GM21367 (cell line): ENCODE results near the gene INAFM1.
"Not testable (repeated sequence)": the region's sequence is repeated elsewhere in the genome, so short reads cannot be mapped to it uniquely, and the experiment has no call there.

Experiments used
- ATAC-seq: cut with Tn5 transposase; IDR thresholded peaks from one replicate; pipeline ENCODE4 v1.9.1; 2021; ENCODE audit not compliant: unreplicated experiment

The INAFM1 gene

GRCh38 chr19:47240996-47241918 is 33.4 kb upstream of the INAFM1 start:
- no peak for ATAC-seq

- ATAC-seq = no peak
Observed at GRCh38 chr19:47241919-47242577, 32.6 kb upstream of the INAFM1 start.

GRCh38 chr19:47243364-47243775 is 31.3 kb upstream of the INAFM1 start:
- no peak for ATAC-seq

GRCh38 chr19:47243776-47244547 is 30.7 kb upstream of the INAFM1 start:
- ATAC-seq = peak; percentile 56

GRCh38 chr19:47247308-47247990 is 27.2 kb upstream of the INAFM1 start:
- no peak for ATAC-seq

- ATAC-seq = not testable (repeated sequence)
Observed at GRCh38 chr19:47253016-47253415, 21.7 kb upstream of the INAFM1 start.

- no peak for ATAC-seq
Observed at GRCh38 chr19:47253467-47253881, 21.2 kb upstream of the INAFM1 start.

GRCh38 chr19:47253970-47254369 is 20.7 kb upstream of the INAFM1 start:
- ATAC-seq = no peak

GRCh38 chr19:47255879-47256692 is 18.6 kb upstream of the INAFM1 start, which contains the start of gene CCDC9:
CCDC9 (plus strand) TSS chr19:47256525; CDS start chr19:47258401, 1,876 bp downstream.
- peak; percentile 40 for ATAC-seq

GRCh38 chr19:47256693-47257410 is 17.8 kb upstream of the INAFM1 start:
- peak; percentile 58 for ATAC-seq

GRCh38 chr19:47257411-47258169 is 17.1 kb upstream of the INAFM1 start:
- no peak for ATAC-seq

GRCh38 chr19:47258434-47258833 is 16.3 kb upstream of the INAFM1 start:
- no peak for ATAC-seq

GRCh38 chr19:47258895-47259555 is 15.7 kb upstream of the INAFM1 start:
- no peak for ATAC-seq

GRCh38 chr19:47260476-47260875 is 14.2 kb upstream of the INAFM1 start:
- ATAC-seq = no peak

- ATAC-seq = not testable (repeated sequence)
Observed at GRCh38 chr19:47261946-47262793, 12.5 kb upstream of the INAFM1 start.

- ATAC-seq = no peak
Observed at GRCh38 chr19:47264629-47265028, 10.1 kb upstream of the INAFM1 start.

GRCh38 chr19:47266401-47266941 is 8.2 kb upstream of the INAFM1 start:
- ATAC-seq = no peak
